ENCODE results near the gene PLEKHM3.

DNA sequence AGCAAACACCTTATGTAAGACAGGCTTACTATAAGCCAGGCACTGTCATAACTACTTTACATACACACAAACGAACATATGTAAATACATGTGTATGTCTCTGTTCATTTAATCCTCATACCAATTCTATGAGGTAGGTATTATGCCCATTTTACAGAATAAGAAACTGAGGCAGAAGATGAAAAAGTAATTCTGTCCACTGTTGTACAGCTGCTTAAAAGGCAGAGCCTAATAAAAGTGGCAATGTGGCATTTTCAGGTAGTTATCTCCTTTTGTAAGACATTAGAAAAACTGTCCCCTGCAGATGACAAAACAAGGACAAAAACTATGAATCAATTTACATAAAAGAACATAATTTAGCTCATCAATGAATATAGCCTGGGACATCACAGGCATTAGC lies 69.9 kb downstream of the PLEKHM3 start:
- no peak for TF ChIP-seq EZH2phosphoT487 (IDR thresholded peaks at IDR 0.05; ENCODE audit: low read depth)
- TF ChIP-seq, protein P1, sequence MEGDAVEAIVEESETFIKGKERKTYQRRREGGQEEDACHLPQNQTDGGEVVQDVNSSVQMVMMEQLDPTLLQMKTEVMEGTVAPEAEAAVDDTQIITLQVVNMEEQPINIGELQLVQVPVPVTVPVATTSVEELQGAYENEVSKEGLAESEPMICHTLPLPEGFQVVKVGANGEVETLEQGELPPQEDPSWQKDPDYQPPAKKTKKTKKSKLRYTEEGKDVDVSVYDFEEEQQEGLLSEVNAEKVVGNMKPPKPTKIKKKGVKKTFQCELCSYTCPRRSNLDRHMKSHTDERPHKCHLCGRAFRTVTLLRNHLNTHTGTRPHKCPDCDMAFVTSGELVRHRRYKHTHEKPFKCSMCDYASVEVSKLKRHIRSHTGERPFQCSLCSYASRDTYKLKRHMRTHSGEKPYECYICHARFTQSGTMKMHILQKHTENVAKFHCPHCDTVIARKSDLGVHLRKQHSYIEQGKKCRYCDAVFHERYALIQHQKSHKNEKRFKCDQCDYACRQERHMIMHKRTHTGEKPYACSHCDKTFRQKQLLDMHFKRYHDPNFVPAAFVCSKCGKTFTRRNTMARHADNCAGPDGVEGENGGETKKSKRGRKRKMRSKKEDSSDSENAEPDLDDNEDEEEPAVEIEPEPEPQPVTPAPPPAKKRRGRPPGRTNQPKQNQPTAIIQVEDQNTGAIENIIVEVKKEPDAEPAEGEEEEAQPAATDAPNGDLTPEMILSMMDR (IDR thresholded peaks at IDR 0.05; ENCODE audit: low read depth, low read length) = no peak

Measured in OCI-LY3 (cell line).